Left colon (tissue), 2 donors: ENCODE results near the gene CDH26. TPM values are rescaled to one million over a fixed set of nuclear protein-coding genes. Genes with fewer than 3 reads are reported as not detected.
"Not testable (repeated sequence)": the region's sequence is repeated elsewhere in the genome, so short reads cannot be mapped to it uniquely, and the experiment has no call there.

Source experiments
- ATAC-seq: fragments of 200-7000 bp; cut with Tn5 transposase; one replicate; pipeline ENCODE4 v1.9.1; 2020; ENCODE audit warnings: mild to moderate bottlenecking, moderate library complexity
- DNase-seq, 2 donors: peaks; one replicate each; pipeline ENCODE4 v3.0.0-alpha.2; 2020
- intact Hi-C, 2 donors: fragments of 100-400 bp; cut with DNase I in 1 of 2; cut with micrococcal nuclease in 1 of 2; formaldehyde crosslinking; loops; one replicate each; pipeline versions ENCODE4 v1.11.2 to v1.14.0; 2022; cut with DNase I, micrococcal nuclease
- total RNA-seq, 2 donors: library from RNA; stranded (reverse); fragmentation: NEBNext Ultra II Directional; extraction: Animal tissue kit (Norgen Biotek cat#: 25700); gene quantifications; one replicate each; pipeline ENCODE4 v1.2.1, GENCODE V29; 2021
- donor health status: DM: no; HTN: no; CAD: no.
- donor health status: DM: yes; HTN: yes; CAD: no.

The CDH26 gene
- total RNA-seq, 2 donors from 2014 or later: 0.43 to 0.45 TPM

- intact Hi-C loops: no loop called here
- ATAC-seq (no peak), DNase-seq (peak; percentile 37 to 66)
These were observed 18.4 kb upstream of the CDH26 start for GRCh38 chr20:59939879-59940128.

DNA sequence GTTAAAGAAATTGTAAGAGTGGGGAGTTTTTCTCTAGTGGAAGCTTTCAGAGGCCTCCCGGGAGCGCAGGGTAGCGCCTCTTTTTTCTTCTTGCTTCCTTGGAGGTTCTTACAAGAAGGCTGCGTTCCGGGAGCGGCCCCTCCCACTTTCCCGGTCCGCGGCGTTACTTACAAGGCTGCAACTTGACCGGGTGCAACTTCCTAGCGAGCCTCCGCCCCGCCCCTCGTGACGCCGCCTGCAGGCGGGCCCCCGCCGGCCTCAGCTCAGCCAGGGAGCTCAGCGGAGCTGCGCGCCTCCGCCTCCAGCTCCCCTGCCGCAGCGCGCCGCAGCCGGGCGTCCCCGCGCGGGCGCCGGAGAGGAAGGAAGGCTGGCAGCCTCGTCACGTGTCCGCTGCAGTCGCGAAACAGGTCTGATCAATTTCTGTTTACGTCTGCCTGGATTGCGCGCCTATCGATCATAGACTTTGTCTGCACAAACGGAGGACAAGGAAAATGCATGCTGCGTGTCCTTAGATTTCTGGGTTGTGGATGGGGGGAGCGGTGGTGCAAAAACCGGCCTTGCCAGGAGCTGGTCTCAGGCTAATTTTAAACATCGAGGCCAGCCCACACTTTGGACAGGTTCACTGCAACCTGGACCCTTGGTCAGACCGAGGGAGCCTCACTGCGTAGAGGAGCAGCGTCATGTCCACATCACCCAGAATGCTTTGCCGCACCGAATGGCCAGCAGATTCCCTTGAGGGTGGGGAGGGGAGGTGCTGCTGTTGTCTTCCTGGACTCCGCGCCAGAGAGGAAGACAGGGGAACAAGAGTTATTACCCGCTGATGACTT lies 17.9 kb upstream of the CDH26 start, which contains the start of the genes FAM217B and PPP1R3D:
TSS of gene FAM217B (plus strand) at position 261 of the 827 bp plus-strand sequence. CDS start 3,555 bp downstream, outside the sequence.
TSS of gene PPP1R3D (minus strand) at position 177 of the 827 bp plus-strand sequence. CDS start 374 bp downstream, outside the sequence.
- peak; percentile 98 to 99 for DNase-seq
- intact Hi-C loops: no loop called here
- peak; percentile 96 for ATAC-seq

- intact Hi-C loops: no loop called here
- ATAC-seq: no peak
- no peak for DNase-seq
These were observed 17.3 kb upstream of the CDH26 start for GRCh38 chr20:59940956-59941294.

- intact Hi-C loops: no loop called here
- no peak for ATAC-seq
These were observed 16.0 kb upstream of the CDH26 start for GRCh38 chr20:59942245-59942644.

DNA sequence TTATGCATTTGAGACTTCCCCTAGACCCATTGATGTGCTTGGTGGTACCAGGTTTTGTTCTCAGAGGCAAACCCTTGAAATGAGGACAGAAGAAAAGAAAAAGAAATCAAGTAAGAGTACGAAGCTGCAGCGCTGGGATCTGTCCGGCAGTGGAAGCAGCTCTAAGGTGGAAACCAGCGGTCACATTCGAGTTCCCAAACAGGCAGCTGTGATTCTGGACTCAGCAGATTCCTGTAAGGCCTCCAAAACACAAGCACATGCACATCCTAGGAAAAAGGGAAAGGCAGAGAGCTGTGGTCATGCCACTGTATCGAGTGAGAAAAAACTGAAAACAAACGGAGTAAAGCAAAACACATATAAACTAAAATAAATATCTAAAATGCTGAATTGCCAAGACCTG lies 13.5 kb upstream of the CDH26 start:
- ATAC-seq (no peak), DNase-seq (no peak)
- intact Hi-C loops: no loop called here

More at GRCh38 chr20:59942245-59942644, 16.0 kb upstream of the CDH26 start:
- DNase-seq: no peak

GRCh38 chr20:59945175-59945574 lies 13.0 kb upstream of the CDH26 start:
- intact Hi-C loops: no loop called here
- ATAC-seq: no peak
- DNase-seq: no peak

DNA sequence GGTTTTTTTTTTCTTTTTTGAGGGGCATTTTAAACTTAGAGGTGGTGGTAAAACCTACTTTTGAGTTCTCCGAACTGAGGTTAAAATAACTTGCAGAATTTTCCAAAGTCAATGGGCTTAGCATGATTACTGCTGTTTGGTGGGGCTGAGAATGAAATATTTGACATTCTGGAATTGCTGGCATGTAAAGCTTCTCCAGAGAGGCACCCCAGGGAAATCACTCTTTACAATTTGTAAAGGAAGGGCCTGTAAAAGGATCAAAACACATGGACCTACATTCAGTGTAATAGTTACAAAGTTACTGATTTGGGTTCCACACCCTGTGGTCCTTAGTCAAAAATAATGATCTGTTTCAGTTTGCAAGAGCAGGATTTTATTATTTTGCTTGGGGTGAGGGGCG lies 12.5 kb upstream of the CDH26 start:
- ATAC-seq: no peak
- intact Hi-C loops: no loop called here

GRCh38 chr20:59947376-59947775 lies 10.8 kb upstream of the CDH26 start:
- intact Hi-C loops: no loop called here
- ATAC-seq: no peak
- DNase-seq: no peak

More for the DNA sequence above, 12.5 kb upstream of the CDH26 start:
- DNase-seq: no peak

DNA sequence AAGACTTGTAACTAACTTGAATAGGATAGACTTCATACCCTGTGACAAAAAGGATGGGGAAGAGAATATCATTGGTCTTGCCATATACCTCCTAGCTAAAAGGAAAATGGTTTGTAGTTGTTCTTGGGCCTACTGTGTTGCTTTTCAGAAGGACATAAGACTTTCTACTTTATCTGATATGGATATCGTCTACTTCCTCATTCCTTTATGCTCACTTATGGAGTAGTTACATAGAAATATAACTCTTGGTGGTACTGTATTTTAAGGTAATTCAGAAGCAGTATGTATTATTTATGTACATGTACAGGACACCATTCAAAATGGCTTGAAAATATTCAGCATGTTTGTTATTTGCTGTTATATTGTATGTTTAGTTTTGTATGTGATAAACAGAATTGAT lies 10.0 kb upstream of the CDH26 start:
- no peak for DNase-seq
- no peak for ATAC-seq
- intact Hi-C loops: no loop called here

- peak; percentile 53 for ATAC-seq
- intact Hi-C loops: no loop called here
- DNase-seq: no peak
These were observed 9.1 kb upstream of the CDH26 start for GRCh38 chr20:59948828-59949720.

GRCh38 chr20:59949911-59950310 lies 8.3 kb upstream of the CDH26 start:
- ATAC-seq: no peak
- DNase-seq: no peak
- intact Hi-C loops: no loop called here

- intact Hi-C loops: no loop called here
- DNase-seq: no peak
- no peak for ATAC-seq
These were observed 3.5 kb upstream of the CDH26 start for GRCh38 chr20:59954718-59955117.

DNA sequence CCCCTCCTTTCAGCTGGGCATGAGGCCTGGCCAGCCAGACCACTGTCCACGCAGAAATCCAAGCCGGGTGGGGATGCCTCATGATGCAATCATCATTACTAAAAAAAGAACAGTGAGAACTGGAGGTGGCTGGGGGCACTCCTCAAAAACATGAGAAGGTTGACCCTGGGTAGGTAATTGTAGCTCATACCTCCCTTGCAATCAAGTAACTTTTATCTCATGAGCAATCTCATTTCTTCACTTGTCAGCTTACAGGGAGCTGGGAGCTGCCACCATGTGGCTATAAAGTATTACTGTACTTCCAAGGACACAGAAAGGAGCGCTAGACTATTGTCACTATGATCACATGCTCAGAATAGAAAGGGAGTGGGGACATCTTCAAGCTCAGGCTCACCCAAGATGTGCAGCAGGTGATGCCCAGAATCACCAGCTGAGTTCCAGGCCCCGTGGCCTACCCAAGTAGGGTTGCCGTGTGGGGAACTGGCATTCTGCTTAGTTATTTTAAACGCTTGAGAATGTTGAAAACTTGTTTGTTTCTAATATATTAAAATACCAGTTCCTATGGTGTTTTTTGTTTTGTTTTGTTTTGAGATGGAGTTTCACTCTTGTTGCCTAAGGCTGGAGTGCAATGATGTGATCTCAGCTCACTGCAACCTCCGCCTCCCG lies 3.0 kb upstream of the CDH26 start:
- DNase-seq (peak in 1 of 2 donors; percentile 8), ATAC-seq (peak; percentile 93)
- intact Hi-C loops: no loop called here

- DNase-seq, intact Hi-C loops: not testable (repeated sequence)
- ATAC-seq: peak; percentile 65
These were observed 655 bp upstream of the CDH26 start for GRCh38 chr20:59957568-59957967.

DNA sequence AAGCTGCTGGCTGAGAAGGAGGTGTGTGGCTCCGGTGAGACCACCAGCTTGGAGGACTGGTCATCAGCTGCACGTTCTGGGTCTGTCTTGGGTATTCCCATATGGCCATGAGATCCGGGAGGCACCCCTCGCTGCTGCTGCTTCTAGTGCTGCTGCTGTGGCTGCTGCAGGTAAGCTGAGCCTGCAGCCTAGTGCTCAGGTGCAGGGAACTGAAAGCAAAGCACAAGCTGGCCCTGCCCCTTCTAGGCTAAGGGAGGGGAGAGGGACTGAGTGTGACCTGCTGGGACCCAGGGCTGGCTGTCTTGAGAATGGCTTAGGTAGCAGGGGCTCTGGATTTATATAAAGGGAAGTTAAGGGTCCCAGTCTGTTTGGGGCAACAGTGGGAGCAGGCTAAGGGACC lies 403 bp downstream of the CDH26 start:
- no peak for DNase-seq
- intact Hi-C loops: no loop called here
- no peak for ATAC-seq

GRCh38 chr20:59961423-59961822 lies 3.2 kb downstream of the CDH26 start:
- no peak for DNase-seq
- intact Hi-C loops: no loop called here
- ATAC-seq: no peak

DNA sequence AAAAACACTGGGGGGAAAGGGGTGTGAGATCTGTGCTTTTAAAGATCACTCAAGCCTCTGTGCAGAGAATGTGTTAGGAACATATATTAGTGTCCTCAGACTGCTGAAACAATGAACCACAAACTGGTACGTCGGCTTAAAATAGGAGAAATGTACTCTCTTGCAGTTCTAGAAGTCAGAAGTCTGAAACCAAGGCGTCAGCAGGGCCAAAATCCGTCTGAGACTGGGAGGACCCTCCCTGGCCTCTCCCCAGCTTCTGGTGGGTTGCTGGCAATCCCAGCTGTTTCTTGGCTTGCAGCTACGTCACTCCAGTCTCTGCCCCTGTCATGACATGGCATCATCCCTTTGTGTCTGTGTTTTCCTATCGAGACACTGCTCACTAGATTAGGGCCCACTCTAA lies 3.9 kb downstream of the CDH26 start:
- DNase-seq (no peak), ATAC-seq (no peak)
- intact Hi-C loops: no loop called here

DNA sequence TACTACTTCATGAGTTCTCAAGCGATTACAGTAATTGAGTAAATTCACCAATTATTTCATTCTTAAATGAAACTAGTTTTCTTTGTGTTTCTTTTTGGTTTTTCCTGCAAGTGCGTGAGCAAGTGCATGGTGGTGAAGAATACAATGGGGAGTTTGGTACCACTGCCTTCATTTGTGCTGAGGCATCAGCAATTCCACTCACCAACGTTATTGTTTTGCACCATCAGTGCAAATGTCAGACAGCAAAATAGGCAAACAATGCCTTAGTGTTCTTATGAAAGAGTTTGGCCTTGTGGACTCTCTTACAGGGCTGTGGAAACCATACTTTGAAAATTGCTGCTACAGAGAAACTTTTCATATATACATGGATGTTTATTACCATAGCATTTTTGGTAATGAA lies 8.2 kb downstream of the CDH26 start:
- intact Hi-C loops: no loop called here
- DNase-seq: no peak
- ATAC-seq: no peak

DNA sequence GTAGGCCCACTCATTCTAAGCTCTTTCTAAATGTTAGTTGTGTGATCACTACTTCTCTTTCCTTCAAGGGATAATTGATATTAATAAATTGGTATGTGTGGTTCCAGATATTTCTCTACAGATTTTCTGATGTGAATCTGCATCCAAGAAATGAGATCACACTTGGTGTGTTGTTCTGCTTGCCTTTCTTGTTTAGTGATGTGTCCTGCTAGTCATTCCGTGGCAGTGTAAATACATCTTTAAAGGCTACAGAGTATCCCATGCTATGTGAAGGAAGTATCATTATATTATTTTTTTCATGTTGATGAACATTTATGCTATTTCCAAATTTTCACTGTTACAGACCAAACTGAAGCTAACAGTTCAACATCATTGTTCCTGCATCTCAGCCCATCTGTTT lies 13.2 kb downstream of the CDH26 start:
- intact Hi-C loops: no loop called here
- no peak for ATAC-seq
- no peak for DNase-seq
